H9 (cell line): ENCODE results near the gene INPP5A. TPM values are rescaled to one million over a fixed set of nuclear protein-coding genes. Genes with fewer than 3 reads are reported as not detected.

Experiments used
- DNase-seq: peaks from one replicate; pipeline ENCODE4 v3.0.0-alpha.2; 2017
- H2AFZ ChIP-seq: one replicate; pipeline ENCODE4 v1.6.1; 2013; ENCODE audit warnings: mild to moderate bottlenecking, low read length, control low read depth, moderate library complexity
- H2AK5ac ChIP-seq: 2 replicates; pipeline ENCODE4 v1.6.1; 2013; ENCODE audit warnings: low read length, control low read depth, mixed read lengths; ENCODE audit not compliant: insufficient read length
- H2BK120ac ChIP-seq: one replicate; pipeline ENCODE4 v1.6.1; 2013; ENCODE audit warnings: low read depth, mild to moderate bottlenecking, low read length, control low read depth, inconsistent platforms; ENCODE audit not compliant: poor library complexity, severe bottlenecking
- H2BK12ac ChIP-seq: 2 replicates; pipeline ENCODE4 v1.6.1; 2013; ENCODE audit warnings: low read length, control low read depth, mixed read lengths, low read depth; ENCODE audit not compliant: insufficient read length
- H2BK15ac ChIP-seq: 2 replicates; pipeline ENCODE4 v1.6.1; 2013; ENCODE audit warnings: low read depth, low read length, control low read depth
- H2BK20ac ChIP-seq: one replicate; pipeline ENCODE4 v1.6.1; 2013; ENCODE audit warnings: low read depth, mild to moderate bottlenecking, low read length, control low read depth, inconsistent platforms; ENCODE audit not compliant: poor library complexity, severe bottlenecking
- H2BK5ac ChIP-seq: 2 replicates; pipeline ENCODE4 v1.6.1; 2013; ENCODE audit warnings: low read length, control low read depth, mixed read lengths; ENCODE audit not compliant: insufficient read length
- H3K14ac ChIP-seq: 2 replicates; pipeline ENCODE4 v1.6.1; 2013; ENCODE audit warnings: low read length, control low read depth; ENCODE audit not compliant: insufficient read depth
- H3K18ac ChIP-seq: 2 replicates; pipeline ENCODE4 v1.6.1; 2013; ENCODE audit warnings: low read depth, mild to moderate bottlenecking, mixed read lengths, low read length, control low read depth; ENCODE audit not compliant: insufficient read length
- H3K23ac ChIP-seq: 2 replicates; pipeline ENCODE4 v1.6.1; 2013; ENCODE audit warnings: low read length, control low read depth, mixed read lengths, low read depth; ENCODE audit not compliant: insufficient read length
- H3K23me2 ChIP-seq: 2 replicates; pipeline ENCODE4 v1.6.1; 2013; ENCODE audit warnings: low read depth, mild to moderate bottlenecking, mixed read lengths, low read length, control low read depth; ENCODE audit not compliant: insufficient read length, poor library complexity, severe bottlenecking
- H3K27ac ChIP-seq: 2 replicates; pipeline ENCODE4 v1.5.1; 2013; ENCODE audit warnings: low read length, control low read depth, mixed read lengths, low read depth; ENCODE audit not compliant: insufficient read length
- H3K27me3 ChIP-seq: 2 replicates; pipeline ENCODE4 v1.6.1; 2013; ENCODE audit warnings: low read length, control low read depth, inconsistent platforms; ENCODE audit not compliant: insufficient read depth
- H3K4ac ChIP-seq: 2 replicates; pipeline ENCODE4 v1.6.1; 2013; ENCODE audit warnings: low read depth, mild to moderate bottlenecking, control low read depth, inconsistent platforms, low read length, moderate library complexity
- H3K4me1 ChIP-seq: 2 replicates; pipeline ENCODE4 v1.6.1; 2013; ENCODE audit warnings: low read length, control low read depth, inconsistent platforms; ENCODE audit not compliant: insufficient read depth
- H3K4me2 ChIP-seq: 2 replicates; pipeline ENCODE4 v1.6.1; 2013; ENCODE audit warnings: low read length, control low read depth, mixed read lengths; ENCODE audit not compliant: insufficient read length, insufficient read depth
- H3K56ac ChIP-seq: 2 replicates; pipeline ENCODE4 v1.6.1; 2013; ENCODE audit warnings: low read depth, mild to moderate bottlenecking, mixed read lengths, low read length, control low read depth; ENCODE audit not compliant: insufficient read length
- H3K79me1 ChIP-seq: 2 replicates; pipeline ENCODE4 v1.6.1; 2013; ENCODE audit warnings: low read depth, mild to moderate bottlenecking, moderate library complexity, low read length, control low read depth, inconsistent platforms; ENCODE audit not compliant: insufficient read depth, poor library complexity, severe bottlenecking
- H3K79me2 ChIP-seq: 2 replicates; pipeline ENCODE4 v1.6.1; 2013; ENCODE audit warnings: low read length, control low read depth, inconsistent platforms; ENCODE audit not compliant: insufficient read depth
- H3K9ac ChIP-seq: 2 replicates; pipeline ENCODE4 v1.6.1; 2013; ENCODE audit warnings: low read length, control low read depth, mixed read lengths; ENCODE audit not compliant: insufficient read length; ENCODE audit errors: extremely low read depth
- H3K9me3 ChIP-seq: one replicate; pipeline ENCODE4 v1.6.1; 2013; ENCODE audit warnings: low read depth, low read length, inconsistent platforms; ENCODE audit not compliant: control insufficient read depth
- H3T11ph ChIP-seq: one replicate; pipeline ENCODE4 v1.6.1; 2013; ENCODE audit warnings: mild to moderate bottlenecking, low read length, control low read depth, inconsistent platforms
- H4K20me1 ChIP-seq: one replicate; pipeline ENCODE4 v1.6.1; 2013; ENCODE audit not compliant: control insufficient read depth, insufficient read length, insufficient read depth
- H4K5ac ChIP-seq: 2 replicates; pipeline ENCODE4 v1.6.1; 2013; ENCODE audit warnings: low read depth, mild to moderate bottlenecking, mixed read lengths, low read length, control low read depth; ENCODE audit not compliant: insufficient read length
- H4K8ac ChIP-seq: replicated peaks from 2 replicates; pipeline ENCODE4 v1.6.1; 2013; ENCODE audit warnings: low read length, control low read depth, mixed read lengths, low read depth; ENCODE audit not compliant: insufficient read length
- H4K91ac ChIP-seq: 2 replicates; pipeline ENCODE4 v1.6.1; 2013; ENCODE audit warnings: low read depth, mild to moderate bottlenecking, moderate library complexity, mixed read lengths, low read length, control low read depth; ENCODE audit not compliant: insufficient read length
- H3K27ac Mint-ChIP-seq, 3 experiments: 2 replicates in 2 of 3; 3 replicates in 1 of 3; pipeline ENCODE4 v1.8.0; 2020 to 2021; ENCODE audit warnings: mixed read lengths in 3 of 3, mild to moderate bottlenecking in 1 of 3, moderate library complexity in 1 of 3
- H3K27me3 Mint-ChIP-seq: 2 replicates; pipeline ENCODE4 v1.8.0; 2021; ENCODE audit warnings: low read depth, mild to moderate bottlenecking, moderate library complexity, mixed read lengths
- H3K36me3 Mint-ChIP-seq, 3 experiments: 2 replicates in 2 of 3; 3 replicates in 1 of 3; pipeline ENCODE4 v1.8.0; 2020 to 2021; ENCODE audit warnings: low read depth in 3 of 3, mixed read lengths in 3 of 3; ENCODE audit not compliant: insufficient read depth in 1 of 3
- H3K4me1 Mint-ChIP-seq, 2 experiments: 2 replicates each; pipeline ENCODE4 v1.8.0; 2020; ENCODE audit warnings: mixed read lengths in 2 of 2
- H3K4me3 Mint-ChIP-seq, 2 experiments: 2 replicates in 1 of 2; 3 replicates in 1 of 2; pipeline ENCODE4 v1.8.0; 2020 to 2021; ENCODE audit warnings: mild to moderate bottlenecking in 2 of 2, mixed read lengths in 2 of 2, moderate library complexity in 1 of 2
- H3K9me3 Mint-ChIP-seq, 2 experiments: 2 replicates in 1 of 2; 3 replicates in 1 of 2; pipeline ENCODE4 v1.8.0; 2020; ENCODE audit warnings: mild to moderate bottlenecking in 2 of 2, mixed read lengths in 2 of 2, moderate library complexity in 1 of 2
- WGBS: extraction: QIAGEN DNeasy Blood & Tissue Kit; methylation state at CpG from one replicate; pipeline ENCODE4 v1.1.7; 2013; ENCODE audit warnings: missing lambda C conversion rate, low lambda C conversion rate, mixed read lengths; ENCODE audit not compliant: insufficient read length; ENCODE audit errors: extremely low coverage; 5-methylcytosine and 5-hydroxymethylcytosine counted together
- total RNA-seq: library from RNA; stranded (reverse); gene quantifications from 2 replicates; pipeline ENCODE4 v1.2.1, GENCODE V29; 2021
- TF ChIP-seq, protein P1 (sequence below): fragments of 200-600 bp; sonication (generic); conservative IDR thresholded peaks from 3 replicates; pipeline ENCODE4 v1.8.0; 2021; ENCODE audit warnings: antibody characterized with exemption, mild to moderate bottlenecking

INPP5A gene
- total RNA-seq, 1 experiment from 2014 or later = 17.7 TPM

DNA sequence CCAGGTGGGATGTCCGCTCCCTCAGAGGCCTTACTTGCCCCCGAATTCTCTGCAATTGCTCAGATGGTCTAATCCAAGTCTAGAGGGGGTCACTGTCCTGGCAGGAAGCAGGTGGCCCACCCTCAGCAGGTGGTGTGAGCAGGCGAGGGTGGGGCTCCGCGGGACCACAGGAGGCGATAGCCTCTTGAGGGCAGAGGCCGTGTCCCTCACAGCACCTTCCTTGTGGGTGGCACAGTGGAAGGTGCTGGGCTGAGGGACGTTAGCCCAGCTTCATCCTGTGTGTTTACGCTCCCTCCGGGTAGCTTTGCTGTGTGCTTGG is 38.3 kb upstream of the INPP5A start:
- Histone ChIP-seq H3K79me1 (no peaks in the 10 kb centered on the region), H3K23ac (no peak overlapping the region), H2BK5ac (no peak overlapping the region), H3K79me2 (no peaks in the 10 kb centered on the region), H4K8ac (no peak overlapping the region), H2BK12ac (no peak overlapping the region), H3K18ac (no peak overlapping the region), H2AK5ac (no peak overlapping the region), H3K56ac (no peak overlapping the region), H3K4me1 (no peaks in the 10 kb centered on the region), H3T11ph (no peak overlapping the region), H2AFZ (no peak overlapping the region), H3K14ac (no peak overlapping the region), H2BK15ac (no peak overlapping the region), H3K27ac (no peak overlapping the region), H4K5ac (no peak overlapping the region), H4K20me1 (no peaks in the 10 kb centered on the region), H3K23me2 (no peaks in the 10 kb centered on the region), H3K9ac (no peak overlapping the region), H3K4ac (no peak overlapping the region), H2BK20ac (no peak overlapping the region), H2BK120ac (no peak overlapping the region), H3K4me2 (no peak overlapping the region), H3K9me3 (no peaks in the 10 kb centered on the region), H3K27me3 (no peaks in the 10 kb centered on the region), H4K91ac (no peak overlapping the region)
- Mint-ChIP-seq H3K4me1 (no peaks in the 10 kb centered on the region), H3K9me3 (no peaks in the 10 kb centered on the region; a peak in 1 of 5 replicates), H3K36me3 (no peaks in the 10 kb centered on the region), H3K4me3 (no peak overlapping the region), H3K27me3 (peaks cover 20% of the 10 kb centered on the region), H3K27ac (no peak overlapping the region)
- TF ChIP-seq, protein P1, sequence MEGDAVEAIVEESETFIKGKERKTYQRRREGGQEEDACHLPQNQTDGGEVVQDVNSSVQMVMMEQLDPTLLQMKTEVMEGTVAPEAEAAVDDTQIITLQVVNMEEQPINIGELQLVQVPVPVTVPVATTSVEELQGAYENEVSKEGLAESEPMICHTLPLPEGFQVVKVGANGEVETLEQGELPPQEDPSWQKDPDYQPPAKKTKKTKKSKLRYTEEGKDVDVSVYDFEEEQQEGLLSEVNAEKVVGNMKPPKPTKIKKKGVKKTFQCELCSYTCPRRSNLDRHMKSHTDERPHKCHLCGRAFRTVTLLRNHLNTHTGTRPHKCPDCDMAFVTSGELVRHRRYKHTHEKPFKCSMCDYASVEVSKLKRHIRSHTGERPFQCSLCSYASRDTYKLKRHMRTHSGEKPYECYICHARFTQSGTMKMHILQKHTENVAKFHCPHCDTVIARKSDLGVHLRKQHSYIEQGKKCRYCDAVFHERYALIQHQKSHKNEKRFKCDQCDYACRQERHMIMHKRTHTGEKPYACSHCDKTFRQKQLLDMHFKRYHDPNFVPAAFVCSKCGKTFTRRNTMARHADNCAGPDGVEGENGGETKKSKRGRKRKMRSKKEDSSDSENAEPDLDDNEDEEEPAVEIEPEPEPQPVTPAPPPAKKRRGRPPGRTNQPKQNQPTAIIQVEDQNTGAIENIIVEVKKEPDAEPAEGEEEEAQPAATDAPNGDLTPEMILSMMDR = no peak
- no CpG with 5 or more reads among the region's 10 CpGs for WGBS
- DNase-seq = no peak
